Measurements from ENCODE around the gene TNFRSF13B.
"Not testable (repeated sequence)": the region's sequence is repeated elsewhere in the genome, so short reads cannot be mapped to it uniquely, and the experiment has no call there.

TNFRSF13B gene

GRCh38 chr17:16912021-16912962 is 59.6 kb downstream of the TNFRSF13B start:
- ATAC-seq (replicated peaks): no peak
- no peak overlapping the region for H3K4me3 Mint-ChIP-seq
- peaks cover 46 to 68% of the 10 kb centered on the region in 2 donors for H3K27me3 Mint-ChIP-seq
- no peaks in the 10 kb centered on the region for H3K36me3 Mint-ChIP-seq (ENCODE audit: insufficient read depth)
- DNase-seq: no peak
- no peaks in the 10 kb centered on the region for H3K4me1 Mint-ChIP-seq (ENCODE audit: low read depth in 2 of 2)
- H3K9me3 Mint-ChIP-seq: no peaks in the 10 kb centered on the region
- no peak overlapping the region for H3K27ac Mint-ChIP-seq

GRCh38 chr17:16911141-16911937 is 60.6 kb downstream of the TNFRSF13B start:
- peak overlapping the region in 1 of 2 donors; percentile 42 for H3K27ac Mint-ChIP-seq
- H3K4me3 Mint-ChIP-seq: no peak overlapping the region
- ATAC-seq (replicated peaks) (no peak), DNase-seq (no peak)
- H3K27me3 Mint-ChIP-seq: peaks cover 55 to 74% of the 10 kb centered on the region in 2 donors
- no peaks in the 10 kb centered on the region for H3K36me3 Mint-ChIP-seq (ENCODE audit: insufficient read depth)
- H3K4me1 Mint-ChIP-seq (ENCODE audit: low read depth in 2 of 2): no peaks in the 10 kb centered on the region
- no peaks in the 10 kb centered on the region for H3K9me3 Mint-ChIP-seq

- Mint-ChIP-seq H3K27me3 (peaks cover 56 to 74% of the 10 kb centered on the region in 2 donors), H3K36me3 (ENCODE audit: insufficient read depth) (no peaks in the 10 kb centered on the region), H3K4me1 (ENCODE audit: low read depth in 2 of 2) (no peaks in the 10 kb centered on the region), H3K9me3 (no peaks in the 10 kb centered on the region), H3K4me3 (no peak overlapping the region), H3K27ac (no peak overlapping the region)
- ATAC-seq (replicated peaks) (no peak), DNase-seq (no peak)
These were observed 61.6 kb downstream of the TNFRSF13B start for GRCh38 chr17:16910341-16910740.

GRCh38 chr17:16909472-16910246 is 62.3 kb downstream of the TNFRSF13B start:
- Mint-ChIP-seq H3K4me3 (no peak overlapping the region), H3K27me3 (peaks cover 57 to 81% of the 10 kb centered on the region in 2 donors), H3K36me3 (ENCODE audit: insufficient read depth) (no peaks in the 10 kb centered on the region), H3K4me1 (ENCODE audit: low read depth in 2 of 2) (no peaks in the 10 kb centered on the region), H3K27ac (peak overlapping the region in 1 of 2 donors; percentile 32), H3K9me3 (no peaks in the 10 kb centered on the region)
- ATAC-seq (replicated peaks) (no peak), DNase-seq (no peak)

GRCh38 chr17:16908273-16908672 is 63.6 kb downstream of the TNFRSF13B start:
- no peaks in the 10 kb centered on the region for H3K4me1 Mint-ChIP-seq (ENCODE audit: low read depth in 2 of 2)
- no peak overlapping the region for H3K4me3 Mint-ChIP-seq
- no peak overlapping the region for H3K27ac Mint-ChIP-seq
- no peaks in the 10 kb centered on the region for H3K9me3 Mint-ChIP-seq
- peaks cover 66 to 94% of the 10 kb centered on the region in 2 donors for H3K27me3 Mint-ChIP-seq
- ATAC-seq (replicated peaks) (no peak), DNase-seq (no peak)
- no peaks in the 10 kb centered on the region for H3K36me3 Mint-ChIP-seq (ENCODE audit: insufficient read depth)

- Mint-ChIP-seq H3K27ac (no peak overlapping the region), H3K4me1 (ENCODE audit: low read depth in 2 of 2) (no peaks in the 10 kb centered on the region)
- no peak for ATAC-seq (replicated peaks)
These were observed 65.2 kb downstream of the TNFRSF13B start for GRCh38 chr17:16906680-16907079.

GRCh38 chr17:16905593-16906191 is 66.2 kb downstream of the TNFRSF13B start:
- Mint-ChIP-seq H3K4me1 (ENCODE audit: low read depth in 2 of 2) (no peaks in the 10 kb centered on the region), H3K27ac (no peak overlapping the region), H3K4me3 (no peak overlapping the region), H3K9me3 (no peaks in the 10 kb centered on the region), H3K36me3 (ENCODE audit: insufficient read depth) (no peaks in the 10 kb centered on the region), H3K27me3 (peaks cover 87 to 98% of the 10 kb centered on the region in 2 donors)
- DNase-seq (no peak), ATAC-seq (replicated peaks) (no peak)

More at GRCh38 chr17:16906680-16907079, 65.2 kb downstream of the TNFRSF13B start:
- no peak overlapping the region for H3K4me3 Mint-ChIP-seq
- peaks cover 81 to 98% of the 10 kb centered on the region in 2 donors for H3K27me3 Mint-ChIP-seq
- no peak for DNase-seq
- no peaks in the 10 kb centered on the region for H3K36me3 Mint-ChIP-seq (ENCODE audit: insufficient read depth)
- no peaks in the 10 kb centered on the region for H3K9me3 Mint-ChIP-seq

GRCh38 chr17:16903070-16903469 is 68.8 kb downstream of the TNFRSF13B start:
- H3K36me3 Mint-ChIP-seq (ENCODE audit: insufficient read depth); ATAC-seq (replicated peaks); H3K27ac Mint-ChIP-seq; H3K9me3 Mint-ChIP-seq; H3K4me1 Mint-ChIP-seq (ENCODE audit: low read depth in 2 of 2); H3K4me3 Mint-ChIP-seq; DNase-seq: not testable (repeated sequence)
- H3K27me3 Mint-ChIP-seq: peaks cover 74 to 84% of the 10 kb centered on the region in 2 donors

- ATAC-seq (replicated peaks): no peak
- Mint-ChIP-seq H3K27me3 (peaks cover 54 to 75% of the 10 kb centered on the region in 2 donors), H3K36me3 (ENCODE audit: insufficient read depth) (no peaks in the 10 kb centered on the region), H3K4me1 (ENCODE audit: low read depth in 2 of 2) (no peaks in the 10 kb centered on the region), H3K9me3 (no peaks in the 10 kb centered on the region), H3K4me3 (no peak overlapping the region), H3K27ac (no peak overlapping the region)
- no peak for DNase-seq
These were observed 71.5 kb downstream of the TNFRSF13B start for GRCh38 chr17:16900288-16900882.

GRCh38 chr17:16897211-16897896 is 74.6 kb downstream of the TNFRSF13B start:
- H3K4me3 Mint-ChIP-seq; ATAC-seq (replicated peaks); H3K27ac Mint-ChIP-seq; H3K36me3 Mint-ChIP-seq (ENCODE audit: insufficient read depth); H3K4me1 Mint-ChIP-seq (ENCODE audit: low read depth in 2 of 2); DNase-seq; H3K9me3 Mint-ChIP-seq: not testable (repeated sequence)
- H3K27me3 Mint-ChIP-seq: peaks cover 30 to 46% of the 10 kb centered on the region in 2 donors

GRCh38 chr17:16896235-16896634 is 75.7 kb downstream of the TNFRSF13B start:
- peaks cover 19 to 39% of the 10 kb centered on the region in 2 donors for H3K27me3 Mint-ChIP-seq
- H3K4me3 Mint-ChIP-seq; H3K4me1 Mint-ChIP-seq (ENCODE audit: low read depth in 2 of 2); ATAC-seq (replicated peaks); H3K36me3 Mint-ChIP-seq (ENCODE audit: insufficient read depth); H3K27ac Mint-ChIP-seq; H3K9me3 Mint-ChIP-seq; DNase-seq: not testable (repeated sequence)

GRCh38 chr17:16893527-16893926 is 78.4 kb downstream of the TNFRSF13B start:
- not testable (repeated sequence) for DNase-seq; H3K4me1 Mint-ChIP-seq (ENCODE audit: low read depth in 2 of 2); H3K4me3 Mint-ChIP-seq; H3K36me3 Mint-ChIP-seq (ENCODE audit: insufficient read depth); H3K27ac Mint-ChIP-seq; ATAC-seq (replicated peaks); H3K9me3 Mint-ChIP-seq
- H3K27me3 Mint-ChIP-seq: peaks cover 4 to 25% of the 10 kb centered on the region in 2 donors
